Measurements from ENCODE around the gene OTOGL.

Gene OTOGL

GRCh38 chr12:80178846-80179245, 79.5 kb downstream of the OTOGL start:
- Histone ChIP-seq H3K9me2 (replicated peaks; ENCODE audit: control insufficient read depth, low read length) (no peaks in the 10 kb centered on the region), H4K20me1 (ENCODE audit: control insufficient read depth, insufficient read depth, low read depth, low read length) (no peaks in the 10 kb centered on the region), H3K4me3 (ENCODE audit: low read length) (no peak overlapping the region), H3K4me1 (ENCODE audit: control insufficient read depth, low read length) (no peaks in the 10 kb centered on the region), H3K36me3 (ENCODE audit: control insufficient read depth, low read length) (no peaks in the 10 kb centered on the region), H3K27me3 (ENCODE audit: control insufficient read depth, low read length) (no peaks in the 10 kb centered on the region), H3F3A (ENCODE audit: control insufficient read depth, insufficient read depth) (no peaks in the 10 kb centered on the region), H3K9me3 (ENCODE audit: control insufficient read depth, insufficient read depth, low read length) (no peaks in the 10 kb centered on the region), H3K79me2 (ENCODE audit: control insufficient read depth, low read length) (no peaks in the 10 kb centered on the region), H3K4me2 (ENCODE audit: low read length) (no peak overlapping the region), H3K27ac (ENCODE audit: low read depth, low read length) (no peak overlapping the region)
- TF ChIP-seq EZH2phosphoT487 (IDR thresholded peaks at IDR 0.05; ENCODE audit: borderline replicate concordance, low read length) (no peak), CTCF (IDR thresholded peaks at IDR 0.05; ENCODE audit: low read depth, low read length, poor library complexity, severe bottlenecking) (no peak)

- Histone ChIP-seq H3K9me2 (replicated peaks; ENCODE audit: control insufficient read depth, low read length) (no peaks in the 10 kb centered on the region), H3K4me1 (ENCODE audit: control insufficient read depth, low read length) (no peaks in the 10 kb centered on the region), H3K79me2 (ENCODE audit: control insufficient read depth, low read length) (no peaks in the 10 kb centered on the region), H4K20me1 (ENCODE audit: control insufficient read depth, insufficient read depth, low read depth, low read length) (no peaks in the 10 kb centered on the region), H3K9me3 (ENCODE audit: control insufficient read depth, insufficient read depth, low read length) (no peaks in the 10 kb centered on the region), H3K27me3 (ENCODE audit: control insufficient read depth, low read length) (no peaks in the 10 kb centered on the region), H3K36me3 (ENCODE audit: control insufficient read depth, low read length) (no peaks in the 10 kb centered on the region), H3F3A (ENCODE audit: control insufficient read depth, insufficient read depth) (no peaks in the 10 kb centered on the region), H3K4me2 (ENCODE audit: low read length) (no peak overlapping the region), H3K4me3 (ENCODE audit: low read length) (no peak overlapping the region), H3K27ac (ENCODE audit: low read depth, low read length) (no peak overlapping the region)
- TF ChIP-seq CTCF (IDR thresholded peaks at IDR 0.05; ENCODE audit: low read depth, low read length, poor library complexity, severe bottlenecking) (no peak), EZH2phosphoT487 (IDR thresholded peaks at IDR 0.05; ENCODE audit: borderline replicate concordance, low read length) (no peak)
Measured at GRCh38 chr12:80183939-80184338, 84.6 kb downstream of the OTOGL start.

DNA sequence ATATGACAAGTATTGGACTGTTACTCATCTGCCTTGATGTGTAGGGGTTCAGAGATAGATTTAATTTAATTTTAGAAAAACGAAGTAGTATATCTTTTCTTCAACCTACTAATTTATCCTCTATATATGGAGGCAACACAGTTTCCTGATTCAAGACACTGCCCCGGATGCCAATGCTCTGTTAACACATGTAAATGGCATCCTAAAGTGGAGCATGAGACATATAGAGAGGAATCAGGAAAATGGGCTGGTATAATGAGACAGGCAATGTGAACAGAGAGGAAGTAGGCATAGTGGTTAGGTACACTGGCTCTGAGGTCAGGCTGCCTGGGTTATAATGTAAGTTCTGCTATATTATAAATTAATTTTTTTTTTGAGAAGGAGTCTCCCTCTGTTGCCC, 85.6 kb downstream of the OTOGL start:
- Histone ChIP-seq H3K4me1 (ENCODE audit: control insufficient read depth, low read length) (no peaks in the 10 kb centered on the region), H3K27ac (ENCODE audit: low read depth, low read length) (no peak overlapping the region)
- no peak for TF ChIP-seq CTCF (IDR thresholded peaks at IDR 0.05; ENCODE audit: low read depth, low read length, poor library complexity, severe bottlenecking)
- TF ChIP-seq EZH2phosphoT487 (IDR thresholded peaks at IDR 0.05; ENCODE audit: borderline replicate concordance, low read length) = no peak

More for the DNA sequence above, 85.6 kb downstream of the OTOGL start:
- H4K20me1 ChIP-seq (ENCODE audit: control insufficient read depth, insufficient read depth, low read depth, low read length) = no peaks in the 10 kb centered on the region
- no peaks in the 10 kb centered on the region for H3K36me3 ChIP-seq (ENCODE audit: control insufficient read depth, low read length)
- H3K27me3 ChIP-seq (ENCODE audit: control insufficient read depth, low read length) = no peaks in the 10 kb centered on the region
- H3K9me3 ChIP-seq (ENCODE audit: control insufficient read depth, insufficient read depth, low read length) = no peaks in the 10 kb centered on the region
- no peak overlapping the region for H3K4me3 ChIP-seq (ENCODE audit: low read length)
- no peaks in the 10 kb centered on the region for H3F3A ChIP-seq (ENCODE audit: control insufficient read depth, insufficient read depth)
- H3K9me2 ChIP-seq (replicated peaks; ENCODE audit: control insufficient read depth, low read length) = no peaks in the 10 kb centered on the region
- H3K79me2 ChIP-seq (ENCODE audit: control insufficient read depth, low read length) = no peaks in the 10 kb centered on the region
- H3K4me2 ChIP-seq (ENCODE audit: low read length) = no peak overlapping the region
